GM11168 (cell line): ENCODE results near the gene CREBL2.

Experiments used
- in situ Hi-C: fragments of 300-500 bp; cut with MboI; formaldehyde crosslinking; loops from one replicate; pipeline ENCODE4 v1.12.0; 2022; ENCODE audit warnings: low sequenced_read_pairs; ENCODE audit not compliant: unreplicated experiment

The CREBL2 gene

GRCh38 chr12:12668005-12668404 is 56.3 kb downstream of the CREBL2 start:
- in situ Hi-C loops = no loop called here

GRCh38 chr12:12669020-12669419 is 57.3 kb downstream of the CREBL2 start:
- in situ Hi-C loops = no loop called here

GRCh38 chr12:12671850-12672660 is 60.4 kb downstream of the CREBL2 start:
- in situ Hi-C loops = no loop called here

GRCh38 chr12:12673296-12673695 is 61.6 kb downstream of the CREBL2 start:
- in situ Hi-C loops = no loop called here

- in situ Hi-C loops = no loop called here
These were observed 64.9 kb downstream of the CREBL2 start for GRCh38 chr12:12676605-12677004.

- in situ Hi-C loops = no loop called here
These were observed 69.5 kb downstream of the CREBL2 start for GRCh38 chr12:12681061-12681765.

GRCh38 chr12:12682284-12682683 is 70.6 kb downstream of the CREBL2 start:
- in situ Hi-C loops = no loop called here

GRCh38 chr12:12683136-12683697 is 71.5 kb downstream of the CREBL2 start:
- in situ Hi-C loops = no loop called here

GRCh38 chr12:12683725-12684124 is 72.0 kb downstream of the CREBL2 start:
- in situ Hi-C loops = no loop called here

GRCh38 chr12:12684375-12685106 is 72.9 kb downstream of the CREBL2 start:
- in situ Hi-C loops = no loop called here

- in situ Hi-C loops = no loop called here
These were observed 73.6 kb downstream of the CREBL2 start for GRCh38 chr12:12685305-12685704.

- in situ Hi-C loops = no loop called here
These were observed 74.8 kb downstream of the CREBL2 start for GRCh38 chr12:12686472-12686871.

GRCh38 chr12:12686925-12687324 is 75.2 kb downstream of the CREBL2 start:
- in situ Hi-C loops = no loop called here

GRCh38 chr12:12689647-12690300 is 78.1 kb downstream of the CREBL2 start:
- in situ Hi-C loops = no loop called here

GRCh38 chr12:12691549-12691948 is 79.9 kb downstream of the CREBL2 start:
- in situ Hi-C loops = no loop called here

GRCh38 chr12:12693111-12693671 is 81.5 kb downstream of the CREBL2 start:
- in situ Hi-C loops = no loop called here
